HCT116 (cell line): Measurements from ENCODE around the gene WWOX.

Source experiments
- CTCF ChIP-seq, 3 experiments: fragments of 200-600 bp in 1 of 3; sonication (generic) in 1 of 3; IDR thresholded peaks in 2 of 3; conservative IDR thresholded peaks in 1 of 3; 2 replicates each; pipeline ENCODE4 v1.5.1; 2012 to 2017; ENCODE audit warnings: low read depth in 2 of 3, low read length in 2 of 3, antibody characterized with exemption in 1 of 3, borderline replicate concordance in 1 of 3, control low read depth in 1 of 3, mild to moderate bottlenecking in 1 of 3, mixed read lengths in 1 of 3, mixed run types in 1 of 3, moderate library complexity in 1 of 3; ENCODE audit not compliant: insufficient read depth in 1 of 3
- YY1 ChIP-seq: IDR thresholded peaks from 2 replicates; pipeline ENCODE4 v1.6.1; 2011; ENCODE audit warnings: low read length, low read depth, moderate library complexity, mild to moderate bottlenecking; ENCODE audit not compliant: insufficient replicate concordance; ENCODE audit errors: extremely low read depth

GRCh38 chr16:78743556-78743955 is 644.1 kb downstream of the WWOX start:
- TF ChIP-seq CTCF (IDR thresholded peaks at IDR 0.05 in 2 of 3, conservative IDR thresholded peaks at IDR 0.05 in 1 of 3; ENCODE audit: borderline replicate concordance in 1 of 3, insufficient read depth in 1 of 3, low read depth in 2 of 3, low read length in 2 of 3) (no peak), YY1 (no peak)
